Neuronal stem cell (in vitro differentiated cells): ENCODE data around the gene MANEAL.

Source experiments
- DNase-seq: peaks from one replicate; pipeline ENCODE4 v3.0.0-alpha.2; 2013; ENCODE audit warnings: low spot score
- H2AFZ ChIP-seq: one replicate; pipeline ENCODE4 v1.6.1; 2013; ENCODE audit warnings: mild to moderate bottlenecking, low read length, inconsistent platforms
- H2AK5ac ChIP-seq: 2 replicates; pipeline ENCODE4 v1.6.1; 2013; ENCODE audit warnings: low read depth, mild to moderate bottlenecking, inconsistent platforms, low read length, moderate library complexity, mixed read lengths
- H2BK120ac ChIP-seq: 2 replicates; pipeline ENCODE4 v1.6.1; 2013; ENCODE audit warnings: low read depth, mild to moderate bottlenecking, inconsistent platforms, low read length, moderate library complexity, mixed read lengths
- H2BK12ac ChIP-seq: one replicate; pipeline ENCODE4 v1.6.1; 2013; ENCODE audit warnings: low read length, inconsistent platforms
- H2BK15ac ChIP-seq: 2 replicates; pipeline ENCODE4 v1.6.1; 2013; ENCODE audit warnings: mild to moderate bottlenecking, low read length, inconsistent platforms, mixed read lengths
- H2BK5ac ChIP-seq: one replicate; pipeline ENCODE4 v1.6.1; 2013; ENCODE audit warnings: inconsistent platforms, mild to moderate bottlenecking, low read length, moderate library complexity
- H3K14ac ChIP-seq: one replicate; pipeline ENCODE4 v1.6.1; 2013; ENCODE audit warnings: low read length, inconsistent platforms
- H3K18ac ChIP-seq: 2 replicates; pipeline ENCODE4 v1.6.1; 2013; ENCODE audit warnings: low read length, inconsistent platforms
- H3K23ac ChIP-seq: 2 replicates; pipeline ENCODE4 v1.6.1; 2013; ENCODE audit warnings: low read depth, mild to moderate bottlenecking, mixed read lengths, low read length, inconsistent platforms; ENCODE audit not compliant: poor library complexity
- H3K27ac ChIP-seq: replicated peaks from 3 replicates; pipeline ENCODE4 v1.5.1; 2013; ENCODE audit warnings: low read length, inconsistent platforms
- H3K27me3 ChIP-seq, 3 experiments: 2 replicates each; pipeline ENCODE4 v1.6.1; 2013; ENCODE audit warnings: low read length in 3 of 3, mild to moderate bottlenecking in 2 of 3, inconsistent platforms in 1 of 3, low read depth in 1 of 3, mixed read lengths in 1 of 3, moderate library complexity in 1 of 3; ENCODE audit not compliant: control insufficient read depth in 3 of 3, insufficient read depth in 3 of 3
- H3K36me3 ChIP-seq, 2 donors: replicated peaks in 1 of 2; 2 replicates each; pipeline ENCODE4 v1.6.1; 2013; ENCODE audit warnings: low read length in 2 of 2; ENCODE audit not compliant: control insufficient read depth in 2 of 2, insufficient read depth in 2 of 2
- H3K4ac ChIP-seq: 2 replicates; pipeline ENCODE4 v1.6.1; 2013; ENCODE audit warnings: inconsistent platforms, mild to moderate bottlenecking, low read length, moderate library complexity
- H3K4me1 ChIP-seq, 2 donors: 1 replicate in 1 of 2; 2 replicates in 1 of 2; pipeline ENCODE4 v1.6.1; 2013; ENCODE audit warnings: low read length in 2 of 2, low read depth in 1 of 2; ENCODE audit not compliant: control insufficient read depth in 2 of 2, insufficient read depth in 1 of 2
- H3K4me2 ChIP-seq: one replicate; pipeline ENCODE4 v1.6.1; 2013; ENCODE audit warnings: mild to moderate bottlenecking, low read length, inconsistent platforms; ENCODE audit not compliant: insufficient read depth, poor library complexity, severe bottlenecking
- H3K4me3 ChIP-seq, 2 donors: 2 replicates each; pipeline ENCODE4 v1.5.1; 2013; ENCODE audit warnings: low read length in 2 of 2, mild to moderate bottlenecking in 2 of 2, inconsistent platforms in 1 of 2, moderate library complexity in 1 of 2
- H3K79me1 ChIP-seq: one replicate; pipeline ENCODE4 v1.6.1; 2013; ENCODE audit warnings: low read depth, mild to moderate bottlenecking, inconsistent platforms, low read length, moderate library complexity
- H3K9ac ChIP-seq: one replicate; pipeline ENCODE4 v1.6.1; 2013; ENCODE audit warnings: mild to moderate bottlenecking, low read depth, low read length, inconsistent platforms; ENCODE audit not compliant: poor library complexity
- H3K9me3 ChIP-seq, 2 donors: replicated peaks in 1 of 2; 2 replicates each; pipeline versions ENCODE3 to v1.6.1; 2013; ENCODE audit warnings: low read length in 2 of 2, mild to moderate bottlenecking in 2 of 2, inconsistent platforms in 1 of 2, low read depth in 1 of 2, mixed read lengths in 1 of 2, moderate library complexity in 1 of 2; ENCODE audit not compliant: control insufficient read depth in 2 of 2, insufficient read depth in 1 of 2
- H4K8ac ChIP-seq: one replicate; pipeline ENCODE4 v1.6.1; 2013; ENCODE audit warnings: low read depth, mild to moderate bottlenecking, inconsistent platforms, low read length, moderate library complexity
- H4K91ac ChIP-seq: one replicate; pipeline ENCODE4 v1.6.1; 2013; ENCODE audit warnings: low read length, low read depth, mild to moderate bottlenecking, inconsistent platforms; ENCODE audit not compliant: poor library complexity
- WGBS, 2 donors: extraction: QIAGEN DNeasy Blood & Tissue Kit; methylation state at CpG; one replicate each; pipeline ENCODE4 v1.1.7; 2013; ENCODE audit warnings: missing lambda C conversion rate in 2 of 2, mixed read lengths in 1 of 2; ENCODE audit not compliant: insufficient read length in 2 of 2, insufficient replicate concordance in 1 of 2; ENCODE audit errors: extremely low coverage in 2 of 2; 5-methylcytosine and 5-hydroxymethylcytosine counted together

MANEAL gene

GRCh38 chr1:37821481-37821880 is 27.8 kb downstream of the MANEAL start:
- Histone ChIP-seq H3K4me2 (no peak overlapping the region), H3K14ac (no peak overlapping the region), H2AFZ (no peak overlapping the region), H2BK12ac (no peak overlapping the region), H3K4me1 (no peaks in the 10 kb centered on the region), H3K9ac (no peak overlapping the region), H3K27me3 (no peaks in the 10 kb centered on the region), H3K9me3 (no peaks in the 10 kb centered on the region), H3K79me1 (no peaks in the 10 kb centered on the region), H3K27ac (no peak overlapping the region), H4K91ac (no peak overlapping the region), H2BK120ac (no peak overlapping the region), H2AK5ac (no peak overlapping the region), H3K18ac (no peak overlapping the region), H3K36me3 (peaks cover 17 to 83% of the 10 kb centered on the region in 2 donors), H2BK15ac (no peak overlapping the region), H3K4me3 (no peak overlapping the region), H3K4ac (no peak overlapping the region), H3K23ac (no peak overlapping the region), H2BK5ac (no peak overlapping the region), H4K8ac (no peak overlapping the region)
- DNase-seq, result no peak
- WGBS, 2 donors, result no CpG with 5 or more reads among the region's 2 CpGs

- Histone ChIP-seq H2BK15ac (no peak overlapping the region), H3K9me3 (no peaks in the 10 kb centered on the region), H2BK5ac (no peak overlapping the region), H3K27me3 (no peaks in the 10 kb centered on the region), H2AK5ac (no peak overlapping the region), H3K23ac (no peak overlapping the region), H3K27ac (no peak overlapping the region), H3K4ac (no peak overlapping the region), H4K8ac (no peak overlapping the region), H2AFZ (no peak overlapping the region), H3K4me1 (no peaks in the 10 kb centered on the region), H3K9ac (no peak overlapping the region), H3K36me3 (peaks cover 17 to 78% of the 10 kb centered on the region in 2 donors), H2BK120ac (no peak overlapping the region), H3K14ac (no peak overlapping the region), H3K4me3 (no peak overlapping the region), H2BK12ac (no peak overlapping the region), H3K18ac (no peak overlapping the region), H4K91ac (no peak overlapping the region), H3K4me2 (no peak overlapping the region), H3K79me1 (no peaks in the 10 kb centered on the region)
- no peak for DNase-seq
- no CpG with 5 or more reads among the region's 9 CpGs for WGBS, 2 donors
Observed at GRCh38 chr1:37822906-37823815, 29.5 kb downstream of the MANEAL start.

DNA sequence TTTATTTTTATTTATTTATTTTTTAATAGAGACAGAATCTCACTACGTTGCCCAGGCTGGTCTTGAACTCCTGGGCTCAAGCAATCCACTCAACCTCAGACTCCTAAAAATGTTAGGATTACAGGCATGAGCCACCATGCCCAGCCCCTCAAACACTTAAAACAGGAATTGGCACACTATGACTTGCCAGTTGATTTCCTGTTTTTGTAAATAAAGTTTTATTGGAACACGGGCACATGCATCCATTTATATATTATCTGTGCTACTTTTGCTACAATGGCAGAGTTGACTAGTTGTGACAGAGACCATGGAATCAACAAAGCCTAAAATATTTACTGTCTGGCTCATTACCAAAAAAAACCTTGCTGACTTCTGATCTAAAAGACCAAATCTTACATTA is 30.4 kb downstream of the MANEAL start:
- Histone ChIP-seq H3K4ac (no peak overlapping the region), H4K8ac (no peak overlapping the region), H2AK5ac (no peak overlapping the region), H4K91ac (no peak overlapping the region), H3K4me1 (no peaks in the 10 kb centered on the region), H3K79me1 (no peaks in the 10 kb centered on the region), H3K9me3 (no peaks in the 10 kb centered on the region), H3K36me3 (peaks cover 18 to 81% of the 10 kb centered on the region in 2 donors), H2BK5ac (no peak overlapping the region), H3K14ac (no peak overlapping the region), H3K4me3 (no peak overlapping the region), H3K27ac (no peak overlapping the region), H2BK15ac (no peak overlapping the region), H2AFZ (no peak overlapping the region), H3K18ac (no peak overlapping the region), H2BK12ac (no peak overlapping the region), H3K9ac (no peak overlapping the region), H3K4me2 (no peak overlapping the region), H3K27me3 (no peaks in the 10 kb centered on the region), H2BK120ac (no peak overlapping the region), H3K23ac (no peak overlapping the region)
- no CpG with 5 or more reads among the region's 2 CpGs for WGBS, 2 donors
- no peak for DNase-seq

DNA sequence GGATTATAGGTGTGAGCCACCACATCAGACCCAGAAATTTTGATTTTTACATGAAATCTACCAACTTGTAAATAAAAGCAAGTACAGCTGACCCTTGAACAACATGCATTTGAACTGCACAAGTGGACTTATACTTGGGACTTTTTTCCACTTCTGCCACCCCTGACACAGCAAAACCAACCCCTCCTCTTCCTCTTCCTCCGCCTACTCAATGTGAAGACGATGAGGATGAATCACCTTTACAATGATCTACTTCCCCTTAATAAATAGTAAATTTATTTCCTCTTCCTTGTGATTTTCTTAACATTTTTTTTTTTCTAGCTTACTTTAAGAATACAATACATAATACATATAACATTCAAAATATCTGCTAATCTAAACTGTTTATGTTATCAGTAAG is 31.9 kb downstream of the MANEAL start:
- Histone ChIP-seq H3K4me2 (no peak overlapping the region), H4K8ac (no peak overlapping the region), H3K18ac (no peak overlapping the region), H2AFZ (no peak overlapping the region), H3K4ac (no peak overlapping the region), H2BK15ac (no peak overlapping the region), H3K9me3 (no peaks in the 10 kb centered on the region), H3K14ac (no peak overlapping the region), H3K9ac (no peak overlapping the region), H3K4me1 (no peaks in the 10 kb centered on the region), H2BK120ac (no peak overlapping the region), H3K79me1 (no peaks in the 10 kb centered on the region), H2BK12ac (no peak overlapping the region), H4K91ac (no peak overlapping the region), H2BK5ac (no peak overlapping the region), H3K4me3 (no peak overlapping the region), H3K27ac (no peak overlapping the region), H3K36me3 (peaks cover 18 to 79% of the 10 kb centered on the region in 2 donors), H3K27me3 (no peaks in the 10 kb centered on the region), H2AK5ac (no peak overlapping the region), H3K23ac (no peak overlapping the region)
- WGBS, 2 donors, result no CpG with 5 or more reads among the region's 2 CpGs
- no peak for DNase-seq
